GM18526 (cell line): ENCODE results near the gene DRAP1.

Source experiments
- POLR2A ChIP-seq: IDR thresholded peaks from 3 replicates; pipeline ENCODE4 v1.6.1; 2011; ENCODE audit not compliant: insufficient read length; ENCODE audit errors: extremely low read depth

Gene DRAP1

GRCh38 chr11:65895482-65895981 is 23.7 kb upstream of the DRAP1 start:
- TF ChIP-seq POLR2A = no peak

GRCh38 chr11:65896034-65896999 is 22.9 kb upstream of the DRAP1 start:
- TF ChIP-seq POLR2A = no peak

GRCh38 chr11:65897020-65897471 is 22.2 kb upstream of the DRAP1 start:
- TF ChIP-seq POLR2A = no peak

- no peak for TF ChIP-seq POLR2A
These were observed 20.4 kb upstream of the DRAP1 start for GRCh38 chr11:65898656-65899355.

GRCh38 chr11:65899356-65900124 is 19.7 kb upstream of the DRAP1 start:
- no peak for TF ChIP-seq POLR2A

GRCh38 chr11:65900125-65900898 is 18.9 kb upstream of the DRAP1 start, which contains the start of gene FOSL1:
Gene FOSL1, minus strand, starts transcription at chr11:65900388. Its CDS starts 49 bp downstream, at chr11:65900339.
- peak; percentile 22 for TF ChIP-seq POLR2A

GRCh38 chr11:65900899-65901180 is 18.4 kb upstream of the DRAP1 start:
- no peak for TF ChIP-seq POLR2A

- no peak for TF ChIP-seq POLR2A
These were observed 16.2 kb upstream of the DRAP1 start for GRCh38 chr11:65903068-65903481.

GRCh38 chr11:65903715-65904114 is 15.5 kb upstream of the DRAP1 start:
- no peak for TF ChIP-seq POLR2A

GRCh38 chr11:65906602-65907001 is 12.6 kb upstream of the DRAP1 start:
- TF ChIP-seq POLR2A = no peak

GRCh38 chr11:65907878-65908277 is 11.3 kb upstream of the DRAP1 start:
- no peak for TF ChIP-seq POLR2A

GRCh38 chr11:65911682-65912568 is 7.3 kb upstream of the DRAP1 start:
- no peak for TF ChIP-seq POLR2A

GRCh38 chr11:65912845-65913244 is 6.4 kb upstream of the DRAP1 start:
- TF ChIP-seq POLR2A = no peak

GRCh38 chr11:65915101-65915820 is 4.0 kb upstream of the DRAP1 start:
- TF ChIP-seq POLR2A = peak; percentile 5
